Heart right ventricle (tissue), 16 donors: Measurements from ENCODE around the gene AUTS2. TPM values are rescaled to one million over a fixed set of nuclear protein-coding genes. Genes with fewer than 3 reads are reported as not detected.

Source experiments
- ATAC-seq, 8 donors: fragments of 200-7000 bp; cut with Tn5 transposase; one replicate each; pipeline ENCODE4 v1.9.1; 2020; ENCODE audit warnings: mild to moderate bottlenecking in 8 of 8, moderate library complexity in 8 of 8, moderate number of reproducible peaks in 1 of 8
- DNase-seq, 2 donors: peaks; one replicate each; pipeline ENCODE4 v3.0.0-alpha.2; 2020
- H3K27ac ChIP-seq, 10 donors: fragments of 200-600 bp; sonication (generic) in 2 of 10; one replicate each; pipeline versions ENCODE4 v1.5.0 to v1.8.0; 2020 to 2022; ENCODE audit warnings: mild to moderate bottlenecking in 3 of 10
- H3K27me3 ChIP-seq, 7 donors: fragments of 200-600 bp; one replicate each; pipeline ENCODE4 v1.8.0; 2021 to 2022; ENCODE audit warnings: mild to moderate bottlenecking in 2 of 7
- H3K36me3 ChIP-seq, 9 donors: fragments of 200-600 bp; sonication (generic) in 1 of 9; one replicate each; pipeline versions ENCODE4 v1.5.0 to v1.8.0; 2020 to 2022; ENCODE audit warnings: mild to moderate bottlenecking in 2 of 9
- H3K4me1 ChIP-seq, 9 donors: fragments of 200-600 bp; sonication (generic) in 1 of 9; one replicate each; pipeline versions ENCODE4 v1.5.0 to v1.8.0; 2020 to 2022; ENCODE audit warnings: mild to moderate bottlenecking in 4 of 9
- H3K4me3 ChIP-seq, 10 donors: fragments of 200-600 bp; sonication (generic) in 2 of 10; one replicate each; pipeline versions ENCODE4 v1.5.0 to v1.8.0; 2020 to 2022; ENCODE audit warnings: mild to moderate bottlenecking in 7 of 10, moderate library complexity in 2 of 10
- H3K9me3 ChIP-seq, 11 donors: fragments of 200-600 bp in 10 of 11; sonication (generic) in 2 of 11; one replicate each; pipeline versions ENCODE4 v1.5.0 to v1.8.0; 2013 to 2022; ENCODE audit warnings: mild to moderate bottlenecking in 2 of 11, control low read depth in 1 of 11, moderate library complexity in 1 of 11
- CTCF ChIP-seq, 9 donors: fragments of 200-600 bp; sonication (generic) in 2 of 9; IDR thresholded peaks; one replicate each; pipeline versions ENCODE4 v1.5.0 to v1.8.0; 2021 to 2022; ENCODE audit warnings: antibody characterized with exemption in 9 of 9, mild to moderate bottlenecking in 5 of 9, moderate library complexity in 1 of 9
- WGBS, 2 donors: extraction: QIAGEN DNeasy Blood & Tissue Kit; methylation state at CpG; one replicate each; pipeline ENCODE4 v1.1.7; 2013; ENCODE audit warnings: inconsistent platforms in 1 of 2; 5-methylcytosine and 5-hydroxymethylcytosine counted together
- intact Hi-C, 10 donors: fragments of 100-400 bp; cut with DNase I; formaldehyde crosslinking; loops; one replicate each; pipeline versions ENCODE4 v1.11.1 to v1.14.2; 2022
- polyA plus RNA-seq, 2 donors: library from polyadenylated mRNA; stranded (reverse); fragments of 200-250 nt; gene quantifications; one replicate each; pipeline ENCODE4 v1.2.3, GENCODE V29; 2013
- total RNA-seq, 10 donors: library from RNA; stranded (reverse); fragmentation: NEBNext Ultra II Directional in 3 of 10; extraction: Animal tissue kit (Norgen Biotek cat#: 25700) in 3 of 10; gene quantifications; one replicate each; pipeline versions ENCODE4 v1.2.1 to v1.2.4, GENCODE V29; 2021 to 2023
- donor health status: Arrhythmogenic right ventricular cardiomyopathy.
- donor health status: ischemic (EF 13 %, LVEDD 7.1; RV severe dilation, severe dysfunction).
- donor health status: healthy with polysubstance abuse.
- donor health status: DM: no; HTN: yes; CAD: no.
- donor health status: DM: no; HTN: no; CAD: no.
- donor health status: ischemic (EF 25% LVEDD 6.9; RV normal size, moderate dysfunction).
- donor health status: ischemic (EF 25% LVEDD 5.7; RV mildly dilated, moderate dysfunction).
- donor health status: healthy.
- donor health status: DM: yes; HTN: yes; CAD: no.
- donor health status: Ischemic cardiomyopathy.
- donor health status: ischemic (EF 35%, LVEDD 5.7; RV mildly dilated, moderate dysfunction).
- donor health status: nonischemic (EF 11% LVEDD 7.7; RV severe dilation, severe dysfunction).
- donor health status: DM: yes; HTN: yes; CAD: no.
- donor health status: PGD.
- donor health status: ischemic (EF 29% LVEDD 5.4; RV normal size, mild dysfunction).
- donor health status: nonischemic (EF 23%, LVEDD 6.1; RV moderate dilation, normal function).

AUTS2 gene
- total and polyA plus RNA-seq, 12 donors, result 1.6 to 11.2 (median 7.3) TPM

- intact Hi-C loops, result no loop called here
Observed at GRCh38 chr7:69912846-69913245, 314.6 kb downstream of the AUTS2 start.

GRCh38 chr7:69919426-69920111 lies 321.3 kb downstream of the AUTS2 start:
- no peak overlapping the region for H3K4me3 ChIP-seq
- TF ChIP-seq CTCF (IDR thresholded peaks at IDR 0.05), result no peak

More at GRCh38 chr7:69912846-69913245, 314.6 kb downstream of the AUTS2 start:
- no peak for TF ChIP-seq CTCF (IDR thresholded peaks at IDR 0.05)
- WGBS, 2 donors, result 55 to 67% methylated on average over 1 of the region's 1 CpG
- Histone ChIP-seq H3K27me3 (no peaks in the 10 kb centered on the region), H3K27ac (no peak overlapping the region), H3K4me1 (no peaks in the 10 kb centered on the region), H3K9me3 (peaks cover 0 to 18% (median 6%) of the 10 kb centered on the region in 11 donors), H3K36me3 (no peaks in the 10 kb centered on the region), H3K4me3 (no peak overlapping the region)
- ATAC-seq (no peak), DNase-seq (no peak)

GRCh38 chr7:69920797-69921196 lies 322.5 kb downstream of the AUTS2 start:
- no peaks in the 10 kb centered on the region for H3K4me1 ChIP-seq
- H3K36me3 ChIP-seq, result no peaks in the 10 kb centered on the region
- no peak overlapping the region for H3K4me3 ChIP-seq
- H3K27me3 ChIP-seq, result no peaks in the 10 kb centered on the region
- no peak for DNase-seq
- intact Hi-C loops, result loop anchor here in 1 of 10 donors (10.0 kb wide), 1 partner anchor 1856 kb away; no protein-coding TSS in a partner anchor
- ATAC-seq, result no peak
- 63 to 78% methylated on average over 3 of the region's 3 CpGs for WGBS, 2 donors
- no peak for TF ChIP-seq CTCF (IDR thresholded peaks at IDR 0.05)
- H3K9me3 ChIP-seq, result peaks cover 0 to 16% (median 0%) of the 10 kb centered on the region in 11 donors
- H3K27ac ChIP-seq, result no peak overlapping the region

More at GRCh38 chr7:69919426-69920111, 321.3 kb downstream of the AUTS2 start:
- Histone ChIP-seq H3K9me3 (peaks cover 0 to 5% (median 0%) of the 10 kb centered on the region in 11 donors), H3K27ac (no peak overlapping the region), H3K36me3 (no peaks in the 10 kb centered on the region), H3K4me1 (no peaks in the 10 kb centered on the region), H3K27me3 (no peaks in the 10 kb centered on the region)
- ATAC-seq, result no peak
- 94 to 96% methylated on average over 4 of the region's 4 CpGs for WGBS, 2 donors
- DNase-seq, result no peak
- intact Hi-C loops, result loop anchor here in 1 of 10 donors (10.0 kb wide), 1 partner anchor 1855 kb away; no protein-coding TSS in a partner anchor

- no peak for TF ChIP-seq CTCF (IDR thresholded peaks at IDR 0.05)
Observed at GRCh38 chr7:69922026-69922803, 323.9 kb downstream of the AUTS2 start.

More at GRCh38 chr7:69922026-69922803, 323.9 kb downstream of the AUTS2 start:
- DNase-seq (no peak), ATAC-seq (no peak)
- Histone ChIP-seq H3K4me3 (no peak overlapping the region), H3K4me1 (no peaks in the 10 kb centered on the region), H3K36me3 (no peaks in the 10 kb centered on the region), H3K27me3 (no peaks in the 10 kb centered on the region), H3K9me3 (peaks cover 0 to 16% (median 0%) of the 10 kb centered on the region in 11 donors), H3K27ac (no peak overlapping the region)
- intact Hi-C loops, result loop anchor here in 1 of 10 donors (10.0 kb wide), 1 partner anchor 1857 kb away; no protein-coding TSS in a partner anchor
- 98% methylated on average over 6 of the region's 6 CpGs for WGBS, 2 donors
